GM04504 (cell line): Measurements from ENCODE around the gene ANKRD1.

Experiments used
- DNase-seq: peaks from one replicate; pipeline ENCODE4 v3.0.0-alpha.2; 2012; ENCODE audit warnings: low read depth

ANKRD1 gene

GRCh38 chr10:90935581-90936275 lies 14.8 kb upstream of the ANKRD1 start:
- DNase-seq: no peak

GRCh38 chr10:90930971-90931871 lies 10.3 kb upstream of the ANKRD1 start:
- peak; percentile 48 for DNase-seq

- DNase-seq: peak; percentile 55
Observed at GRCh38 chr10:90930070-90930837, 9.4 kb upstream of the ANKRD1 start.

GRCh38 chr10:90929179-90929578 lies 8.3 kb upstream of the ANKRD1 start:
- no peak for DNase-seq

- DNase-seq: no peak
Observed at GRCh38 chr10:90927293-90927692, 6.4 kb upstream of the ANKRD1 start.

- no peak for DNase-seq
Observed at GRCh38 chr10:90925079-90926029, 4.5 kb upstream of the ANKRD1 start.

- no peak for DNase-seq
Observed at GRCh38 chr10:90924552-90924951, 3.7 kb upstream of the ANKRD1 start.

- DNase-seq: no peak
Observed at GRCh38 chr10:90923111-90923731, 2.3 kb upstream of the ANKRD1 start.

- no peak for DNase-seq
Observed at GRCh38 chr10:90921906-90922305, 1.0 kb upstream of the ANKRD1 start.

GRCh38 chr10:90919683-90920574 lies 958 bp downstream of the ANKRD1 start:
- DNase-seq: no peak

- DNase-seq: no peak
Observed at GRCh38 chr10:90917968-90918318, 2.9 kb downstream of the ANKRD1 start.

GRCh38 chr10:90917238-90917967 lies 3.5 kb downstream of the ANKRD1 start:
- DNase-seq: no peak

- no peak for DNase-seq
Observed at GRCh38 chr10:90916392-90917237, 4.3 kb downstream of the ANKRD1 start.

- no peak for DNase-seq
Observed at GRCh38 chr10:90915766-90916075, 5.2 kb downstream of the ANKRD1 start.

- DNase-seq: no peak
Observed at GRCh38 chr10:90914992-90915765, 5.7 kb downstream of the ANKRD1 start.

- DNase-seq: no peak
Observed at GRCh38 chr10:90913774-90914420, 7.0 kb downstream of the ANKRD1 start.

- DNase-seq: no peak
Observed at GRCh38 chr10:90912854-90913479, 7.9 kb downstream of the ANKRD1 start.
